Fibroblast of pulmonary artery (primary cell): ENCODE results near the gene CPZ.
"Not testable (repeated sequence)": the region's sequence is repeated elsewhere in the genome, so short reads cannot be mapped to it uniquely, and the experiment has no call there.

Experiments used
- DNase-seq: peaks from one replicate; pipeline ENCODE4 v3.0.0-alpha.2; 2010; ENCODE audit warnings: low read depth
- H3K4me3 ChIP-seq: replicated peaks from 2 replicates; pipeline ENCODE4 v1.5.1; 2011; ENCODE audit warnings: low read depth, mild to moderate bottlenecking, control low read depth, low read length, moderate library complexity
- CTCF ChIP-seq: IDR thresholded peaks from 2 replicates; pipeline ENCODE4 v1.5.1; 2011; ENCODE audit warnings: mild to moderate bottlenecking, control low read depth, low read length, inconsistent platforms; ENCODE audit errors: missing control alignments

CPZ gene

GRCh38 chr4:8615921-8616787 is 23.6 kb downstream of the CPZ start:
- no peak overlapping the region for H3K4me3 ChIP-seq
- no peak for DNase-seq
- no peak for TF ChIP-seq CTCF

GRCh38 chr4:8616831-8617230 is 24.3 kb downstream of the CPZ start:
- DNase-seq: no peak
- no peak overlapping the region for H3K4me3 ChIP-seq
- TF ChIP-seq CTCF: no peak

GRCh38 chr4:8617486-8618040 is 25.0 kb downstream of the CPZ start:
- no peak for TF ChIP-seq CTCF
- DNase-seq: no peak
- H3K4me3 ChIP-seq: no peak overlapping the region

- H3K4me3 ChIP-seq: no peak overlapping the region
- no peak for TF ChIP-seq CTCF
- DNase-seq: no peak
These were observed 25.9 kb downstream of the CPZ start for GRCh38 chr4:8618421-8618820.

- no peak for DNase-seq
- no peak overlapping the region for H3K4me3 ChIP-seq
- no peak for TF ChIP-seq CTCF
These were observed 26.6 kb downstream of the CPZ start for GRCh38 chr4:8618961-8619720.

GRCh38 chr4:8621135-8621534 is 28.6 kb downstream of the CPZ start:
- not testable (repeated sequence) for DNase-seq, H3K4me3 ChIP-seq

- not testable (repeated sequence) for H3K4me3 ChIP-seq, DNase-seq
These were observed 32.2 kb downstream of the CPZ start for GRCh38 chr4:8624601-8625272.

- DNase-seq, H3K4me3 ChIP-seq: not testable (repeated sequence)
These were observed 37.8 kb downstream of the CPZ start for GRCh38 chr4:8630240-8630905.

- DNase-seq, H3K4me3 ChIP-seq: not testable (repeated sequence)
These were observed 39.3 kb downstream of the CPZ start for GRCh38 chr4:8631896-8632295.

GRCh38 chr4:8634773-8635172 is 42.2 kb downstream of the CPZ start:
- H3K4me3 ChIP-seq, DNase-seq: not testable (repeated sequence)

GRCh38 chr4:8635897-8636554 is 43.5 kb downstream of the CPZ start:
- not testable (repeated sequence) for H3K4me3 ChIP-seq, DNase-seq
